WTC11 (cell line): Measurements from ENCODE around the gene TEX28.

Experiments
- AFF4 ChIP-seq: sonication (generic); formaldehyde crosslinking; IDR thresholded peaks from 2 replicates; pipeline ENCODE4 v1.8.1; 2023; ENCODE audit warnings: mild to moderate bottlenecking, missing genetic modification reagents, borderline replicate concordance
- ATF2 ChIP-seq: sonication (generic); formaldehyde crosslinking; IDR thresholded peaks from 2 replicates; pipeline ENCODE4 v1.8.1; 2022; ENCODE audit warnings: low read depth, missing genetic modification reagents, borderline replicate concordance
- E2F1 ChIP-seq: sonication (generic); formaldehyde crosslinking; IDR thresholded peaks from 2 replicates; pipeline ENCODE4 v1.8.0; 2022; ENCODE audit warnings: mild to moderate bottlenecking, missing genetic modification reagents
- JUN ChIP-seq: sonication (generic); formaldehyde crosslinking; IDR thresholded peaks from 2 replicates; pipeline ENCODE4 v1.8.0; 2023; ENCODE audit warnings: mild to moderate bottlenecking, missing genetic modification reagents
- SP1 ChIP-seq: sonication (generic); formaldehyde crosslinking; conservative IDR thresholded peaks from 2 replicates; pipeline ENCODE4 v1.8.1; 2022; ENCODE audit warnings: missing genetic modification reagents

GRCh38 chrX:154305541-154306205 lies 10.7 kb upstream of the TEX28 start:
- TF ChIP-seq AFF4 (CRISPR knock-in tag), result no peak
- no peak for TF ChIP-seq E2F1 (CRISPR knock-in tag)
- TF ChIP-seq SP1 (CRISPR knock-in tag), result no peak
- TF ChIP-seq JUN (CRISPR knock-in tag), result no peak
- no peak for TF ChIP-seq ATF2 (CRISPR knock-in tag)
